K562 (cell line): ENCODE results near the gene TMEM86A. TPM values are rescaled to one million over a fixed set of nuclear protein-coding genes. Genes with fewer than 3 reads are reported as not detected.

ENCODE experiments used
- ATAC-seq: fragments of 200-7000 bp; cut with Tn5 transposase; 3 replicates; pipeline ENCODE4 v1.9.1; 2020; ENCODE audit warnings: moderate library complexity
- BruUV-seq: library from RNA; stranded (reverse); fragments of 400-500 nt; replicated peaks from 2 replicates; lab custom pipeline; 2021; lab: Mats Ljungman, UMichigan
- CTCF ChIA-PET: fragments of 300-600 bp; formaldehyde crosslinking; extraction: SDS; loops from one replicate; lab custom pipeline; 2021; ENCODE audit warnings: low intra/inter-chr PET ratio; lab: Yijun Ruan, JAX
- POLR2A ChIA-PET: fragments of 300-600, 350-650 bp; sonication (Branson Sonifier 250); formaldehyde crosslinking; extraction: SDS; loops from one replicate; lab custom pipeline; 2021; ENCODE audit warnings: antibody characterized with exemption, inconsistent platforms; lab: Yijun Ruan, JAX
- DNase-seq, 4 experiments: peaks; one replicate each; pipeline versions ENCODE4 v3.0.0 to v3.0.0-alpha.2; 2011 to 2018; ENCODE audit warnings: low spot score in 3 of 4, mixed read lengths in 3 of 4; ENCODE audit errors: extremely low read depth in 1 of 4
- FAIRE-seq: peaks from 2 replicates; lab custom pipeline; 2011; peaks lifted over from hg19 to GRCh38; lab: Jason Lieb, UNC
- H2AFZ ChIP-seq: 2 replicates; pipeline ENCODE4 v1.6.0; 2011; ENCODE audit warnings: low read depth, low read length, control low read depth, inconsistent platforms
- H3K27ac ChIP-seq: fragments of 200-600 bp; 3 replicates; pipeline ENCODE4 v1.8.0; 2011; ENCODE audit warnings: low read depth, mild to moderate bottlenecking, control low read depth, inconsistent platforms, low read length, moderate library complexity, mixed read lengths; ENCODE audit errors: extremely low read depth
- H3K27me3 ChIP-seq, 2 experiments: fragments of 300-600 bp in 1 of 2; 2 replicates in 1 of 2; 3 replicates in 1 of 2; pipeline versions ENCODE4 v1.6.0 to v1.8.0; 2011; ENCODE audit warnings: inconsistent platforms in 2 of 2, low read length in 2 of 2, mild to moderate bottlenecking in 1 of 2, mixed read lengths in 1 of 2, moderate library complexity in 1 of 2; ENCODE audit not compliant: control insufficient read depth in 2 of 2, insufficient read depth in 2 of 2
- H3K36me3 ChIP-seq: fragments of 300-600 bp; 3 replicates; pipeline ENCODE4 v1.8.0; 2011; ENCODE audit warnings: mild to moderate bottlenecking, low read length, inconsistent platforms; ENCODE audit not compliant: control insufficient read depth, insufficient read depth
- H3K4me1 ChIP-seq, 2 experiments: fragments of 200-600 bp in 1 of 2; replicated peaks in 1 of 2; 2 replicates in 1 of 2; 3 replicates in 1 of 2; pipeline versions ENCODE4 v1.5.1 to v1.8.0; 2011; ENCODE audit warnings: inconsistent platforms in 2 of 2, low read length in 2 of 2, mild to moderate bottlenecking in 1 of 2, mixed read lengths in 1 of 2, moderate library complexity in 1 of 2; ENCODE audit not compliant: control insufficient read depth in 2 of 2, insufficient read depth in 2 of 2
- H3K4me2 ChIP-seq: 2 replicates; pipeline ENCODE4 v1.6.1; 2011; ENCODE audit warnings: low read length, control low read depth, inconsistent platforms, mixed read lengths; ENCODE audit not compliant: insufficient read depth
- H3K4me3 ChIP-seq: fragments of 200-600 bp; sonication (generic), shearing (Covaris generic); 2 replicates; pipeline ENCODE4 v1.5.1; 2016; ENCODE audit warnings: control low read depth, inconsistent platforms
- H3K79me2 ChIP-seq: fragments of 200-600 bp; 3 replicates; pipeline ENCODE4 v1.8.0; 2011; ENCODE audit warnings: low read length, inconsistent platforms; ENCODE audit not compliant: control insufficient read depth, insufficient read depth
- H3K9ac ChIP-seq, 2 experiments: 2 replicates each; pipeline versions ENCODE4 v1.6.0 to v1.6.1; 2011; ENCODE audit warnings: low read depth in 2 of 2, low read length in 2 of 2, control low read depth in 1 of 2, inconsistent platforms in 1 of 2, mild to moderate bottlenecking in 1 of 2, mixed read lengths in 1 of 2; ENCODE audit not compliant: insufficient read depth in 1 of 2
- H3K9me1 ChIP-seq: one replicate; pipeline ENCODE4 v1.6.0; 2011; ENCODE audit warnings: inconsistent platforms, mild to moderate bottlenecking, low read length, moderate library complexity; ENCODE audit not compliant: control insufficient read depth, insufficient read depth
- H3K9me3 ChIP-seq: replicated peaks from 2 replicates; pipeline ENCODE4 v1.5.1; 2011; ENCODE audit warnings: low read depth, low read length, inconsistent platforms; ENCODE audit not compliant: control insufficient read depth, insufficient read depth
- H4K20me1 ChIP-seq: replicated peaks from 2 replicates; pipeline ENCODE4 v1.6.1; 2011; ENCODE audit warnings: low read length, inconsistent platforms, mixed read lengths; ENCODE audit not compliant: control insufficient read depth, insufficient read depth
- CHD4 ChIP-seq: fragments of 200-600 bp; sonication (generic); IDR thresholded peaks from 3 replicates; pipeline ENCODE4 v1.6.1; 2012; ENCODE audit warnings: low read depth, mild to moderate bottlenecking, mixed read lengths, low read length, inconsistent platforms; ENCODE audit not compliant: insufficient read depth, insufficient replicate concordance, poor library complexity, severe bottlenecking
- E2F5 ChIP-seq: sonication (generic); formaldehyde crosslinking; IDR thresholded peaks from 2 replicates; pipeline ENCODE4 v1.8.0; 2022; ENCODE audit warnings: mild to moderate bottlenecking, missing genetic modification reagents
- HIVEP1 ChIP-seq: fragments of 250-450 bp; sonication (Bioruptor Pico); IDR thresholded peaks from 2 replicates; pipeline ENCODE4 v1.4.0; 2020; ENCODE audit warnings: mild to moderate bottlenecking
- HOXB6 ChIP-seq: fragments of 250-450 bp; sonication (Bioruptor Pico); IDR thresholded peaks from 2 replicates; pipeline ENCODE4 v1.5.1; 2022; ENCODE audit warnings: mild to moderate bottlenecking, borderline replicate concordance
- KDM4B ChIP-seq, 2 experiments: fragments of 450-650 bp in 1 of 2; sonication (generic) in 1 of 2; IDR thresholded peaks; 2 replicates each; pipeline ENCODE4 v1.6.1; 2016 to 2017; ENCODE audit warnings: borderline replicate concordance in 2 of 2, antibody characterized with exemption in 1 of 2, low read depth in 1 of 2, mild to moderate bottlenecking in 1 of 2
- NBN ChIP-seq: fragments of 450-650 bp; IDR thresholded peaks from 2 replicates; pipeline ENCODE4 v1.6.1; 2016; ENCODE audit warnings: low read depth, mild to moderate bottlenecking
- NR2F6 ChIP-seq: fragments of 450-650 bp; formaldehyde crosslinking; IDR thresholded peaks from 2 replicates; pipeline ENCODE4 v1.4.0; 2020; ENCODE audit warnings: mild to moderate bottlenecking
- NUFIP1 ChIP-seq: fragments of 450-650 bp; IDR thresholded peaks from 2 replicates; pipeline ENCODE4 v1.6.1; 2018; ENCODE audit not compliant: partially characterized antibody
- PHB2 ChIP-seq: fragments of 450-650 bp; IDR thresholded peaks from 2 replicates; pipeline ENCODE4 v1.6.1; 2017; ENCODE audit warnings: low read depth
- POLR2AphosphoS5 ChIP-seq: IDR thresholded peaks from 2 replicates; pipeline ENCODE4 v1.6.1; 2011; ENCODE audit warnings: mild to moderate bottlenecking, low read depth, low read length, moderate library complexity; ENCODE audit not compliant: control insufficient read depth, insufficient read depth
- SOX6 ChIP-seq: fragments of 450-650 bp; IDR thresholded peaks from 2 replicates; pipeline ENCODE4 v1.6.1; 2014; ENCODE audit warnings: mild to moderate bottlenecking
- ZNF551 ChIP-seq: fragments of 250-450 bp; sonication (Bioruptor Pico); IDR thresholded peaks from 2 replicates; pipeline ENCODE4 v1.5.0; 2021; ENCODE audit warnings: mild to moderate bottlenecking, moderate library complexity
- ZNF76 ChIP-seq: fragments of 250-450 bp; sonication (Bioruptor Pico); IDR thresholded peaks from 2 replicates; pipeline ENCODE4 v1.4.0; 2020; ENCODE audit warnings: mild to moderate bottlenecking, moderate library complexity, borderline replicate concordance
- ZNF79 ChIP-seq: fragments of 250-450 bp; sonication (Bioruptor Pico); IDR thresholded peaks from 2 replicates; pipeline ENCODE4 v1.4.0; 2020; ENCODE audit warnings: low read depth, mild to moderate bottlenecking, moderate library complexity
- WGBS: fragments of 100-300 bp; shearing (Covaris generic); methylation state at CpG from one replicate; pipeline ENCODE4 v1.1.6; 2016; ENCODE audit warnings: low coverage, mixed read lengths; ENCODE audit not compliant: insufficient coverage; ENCODE audit errors: missing lambda C conversion rate; 5-methylcytosine and 5-hydroxymethylcytosine counted together
- in situ Hi-C: fragments of 300-500 bp; cut with MboI; formaldehyde crosslinking; loops from 4 replicates; pipeline ENCODE4 v1.15.0; 2018; ENCODE audit warnings: inconsistent platforms, mixed read lengths
- intact Hi-C: fragments of 100-400 bp; cut with micrococcal nuclease; formaldehyde crosslinking; loops from 2 replicates; pipeline ENCODE4 v1.14.2; 2022
- polyA plus RNA-seq, 8 experiments: library from polyadenylated mRNA; depleted of rRNA in 4 of 8; stranded (reverse) in 5 of 8; unstranded in 3 of 8; fragments of >200 nt; fragmentation: Nextera tagmentation in 2 of 8; fragmentation: Illumina TruSeq in 1 of 8; extraction: Ambion mirVana in 2 of 8; extraction: Trizol in 1 of 8; gene quantifications; 2 replicates each; pipeline versions ENCODE4 v1.2.1 to v1.2.3, GENCODE V29; 2011 to 2014; ENCODE audit warnings: inconsistent platforms in 1 of 8, missing spikeins in 1 of 8
- total RNA-seq, 7 experiments: library from RNA; depleted of rRNA in 6 of 7; stranded (reverse); fragments of >200 nt in 6 of 7; fragmentation: Illumina TruSeq in 2 of 7; extraction: Trizol in 2 of 7; gene quantifications; 2 replicates each; pipeline versions ENCODE4 v1.2.1 to v1.2.3, GENCODE V29; 2011 to 2021; ENCODE audit warnings: low replicate concordance in 1 of 7
- TF ChIP-seq, protein P1 (sequence below): fragments of 450-650 bp; IDR thresholded peaks from 2 replicates; pipeline ENCODE4 v1.7.1; 2018; ENCODE audit warnings: mild to moderate bottlenecking, low read depth; ENCODE audit not compliant: partially characterized antibody
- TF ChIP-seq, protein P2 (sequence below): fragments of 250-450 bp; sonication (Bioruptor Pico); IDR thresholded peaks from 2 replicates; pipeline ENCODE4 v1.4.0; 2020; ENCODE audit warnings: mild to moderate bottlenecking

Gene TMEM86A
- total and polyA plus RNA-seq, 9 of the 15 experiments (the other 6 are each of a cell fraction or from before 2014, with no cell fraction given), result 0.22 to 1.3 (median 0.40) TPM; not detected in 2

- no peaks in the 10 kb centered on the region for H3K36me3 ChIP-seq
- H3K27me3 ChIP-seq, result peaks cover 10 to 57% of the 10 kb centered on the region in 2 experiments; a peak in 3 of 5 replicates
- no peak overlapping the region for H3K4me3 ChIP-seq
- FAIRE-seq, result no peak
- no peak for DNase-seq
- H3K79me2 ChIP-seq, result no peaks in the 10 kb centered on the region
- H3K27ac ChIP-seq, result no peak overlapping the region
- no TSS peak for BruUV-seq
- H3K9ac ChIP-seq, result no peak overlapping the region
- no peak overlapping the region for H2AFZ ChIP-seq
- no peak for ATAC-seq
- no peaks in the 10 kb centered on the region for H3K9me3 ChIP-seq
- whole genome bisulfite sequencing, result 0% methylated on average over 3 of the region's 3 CpGs
- ChIA-PET CTCF (no interaction called here), POLR2A (no interaction called here)
- intact Hi-C loops (no loop called here), in situ Hi-C loops (no loop called here)
- H3K4me2 ChIP-seq, result no peak overlapping the region
- H3K9me1 ChIP-seq, result no peaks in the 10 kb centered on the region
- no peaks in the 10 kb centered on the region for H4K20me1 ChIP-seq
- no peaks in the 10 kb centered on the region for H3K4me1 ChIP-seq
- TF ChIP-seq ZNF76 (CRISPR knock-in tag), result no peak
- no peak for TF ChIP-seq NBN
- TF ChIP-seq E2F5, result no peak
- TF ChIP-seq ZNF79, result no peak
- no peak for TF ChIP-seq NUFIP1
- TF ChIP-seq, protein P1, sequence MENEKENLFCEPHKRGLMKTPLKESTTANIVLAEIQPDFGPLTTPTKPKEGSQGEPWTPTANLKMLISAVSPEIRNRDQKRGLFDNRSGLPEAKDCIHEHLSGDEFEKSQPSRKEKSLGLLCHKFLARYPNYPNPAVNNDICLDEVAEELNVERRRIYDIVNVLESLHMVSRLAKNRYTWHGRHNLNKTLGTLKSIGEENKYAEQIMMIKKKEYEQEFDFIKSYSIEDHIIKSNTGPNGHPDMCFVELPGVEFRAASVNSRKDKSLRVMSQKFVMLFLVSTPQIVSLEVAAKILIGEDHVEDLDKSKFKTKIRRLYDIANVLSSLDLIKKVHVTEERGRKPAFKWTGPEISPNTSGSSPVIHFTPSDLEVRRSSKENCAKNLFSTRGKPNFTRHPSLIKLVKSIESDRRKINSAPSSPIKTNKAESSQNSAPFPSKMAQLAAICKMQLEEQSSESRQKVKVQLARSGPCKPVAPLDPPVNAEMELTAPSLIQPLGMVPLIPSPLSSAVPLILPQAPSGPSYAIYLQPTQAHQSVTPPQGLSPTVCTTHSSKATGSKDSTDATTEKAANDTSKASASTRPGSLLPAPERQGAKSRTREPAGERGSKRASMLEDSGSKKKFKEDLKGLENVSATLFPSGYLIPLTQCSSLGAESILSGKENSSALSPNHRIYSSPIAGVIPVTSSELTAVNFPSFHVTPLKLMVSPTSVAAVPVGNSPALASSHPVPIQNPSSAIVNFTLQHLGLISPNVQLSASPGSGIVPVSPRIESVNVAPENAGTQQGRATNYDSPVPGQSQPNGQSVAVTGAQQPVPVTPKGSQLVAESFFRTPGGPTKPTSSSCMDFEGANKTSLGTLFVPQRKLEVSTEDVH, result no peak
- TF ChIP-seq, protein P2, sequence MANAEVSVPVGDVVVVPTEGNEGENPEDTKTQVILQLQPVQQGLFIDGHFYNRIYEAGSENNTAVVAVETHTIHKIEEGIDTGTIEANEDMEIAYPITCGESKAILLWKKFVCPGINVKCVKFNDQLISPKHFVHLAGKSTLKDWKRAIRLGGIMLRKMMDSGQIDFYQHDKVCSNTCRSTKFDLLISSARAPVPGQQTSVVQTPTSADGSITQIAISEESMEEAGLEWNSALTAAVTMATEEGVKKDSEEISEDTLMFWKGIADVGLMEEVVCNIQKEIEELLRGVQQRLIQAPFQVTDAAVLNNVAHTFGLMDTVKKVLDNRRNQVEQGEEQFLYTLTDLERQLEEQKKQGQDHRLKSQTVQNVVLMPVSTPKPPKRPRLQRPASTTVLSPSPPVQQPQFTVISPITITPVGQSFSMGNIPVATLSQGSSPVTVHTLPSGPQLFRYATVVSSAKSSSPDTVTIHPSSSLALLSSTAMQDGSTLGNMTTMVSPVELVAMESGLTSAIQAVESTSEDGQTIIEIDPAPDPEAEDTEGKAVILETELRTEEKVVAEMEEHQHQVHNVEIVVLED (CRISPR knock-in tag), result no peak
- no peak for TF ChIP-seq HIVEP1 (CRISPR knock-in tag)
- TF ChIP-seq KDM4B (IDR thresholded peaks at IDR 0.05; ENCODE audit: borderline replicate concordance in 2 of 2, low read depth in 1 of 2), result no peak
- TF ChIP-seq POLR2AphosphoS5, result no peak
- no peak for TF ChIP-seq CHD4
- TF ChIP-seq SOX6, result no peak
- no peak for TF ChIP-seq PHB2
- no peak for TF ChIP-seq NR2F6 (CRISPR knock-in tag)
- no peak for TF ChIP-seq ZNF551
- no peak for TF ChIP-seq HOXB6 (CRISPR knock-in tag)
These were observed 52.4 kb downstream of the TMEM86A start for GRCh38 chr11:18750944-18751343.
